H1 (cell line): Measurements from ENCODE around the gene RIMBP2.

Source experiments
- CEBPB ChIP-seq: IDR thresholded peaks from 2 replicates; pipeline ENCODE4 v1.6.1; 2012; ENCODE audit warnings: low read depth, low read length
- EGR1 ChIP-seq: IDR thresholded peaks from 2 replicates; pipeline ENCODE4 v1.6.1; 2011; ENCODE audit warnings: low read depth, low read length, borderline replicate concordance
- FOSL1 ChIP-seq: IDR thresholded peaks from 2 replicates; pipeline ENCODE4 v1.6.1; 2011; ENCODE audit warnings: mild to moderate bottlenecking, low read depth, low read length, moderate library complexity; ENCODE audit not compliant: insufficient read depth
- GABPA ChIP-seq: IDR thresholded peaks from 2 replicates; pipeline ENCODE4 v1.6.1; 2011; ENCODE audit warnings: mild to moderate bottlenecking, low read length, moderate library complexity, borderline replicate concordance; ENCODE audit not compliant: insufficient read depth
- NRF1 ChIP-seq: IDR thresholded peaks from 2 replicates; pipeline ENCODE4 v1.6.1; 2011; ENCODE audit warnings: mild to moderate bottlenecking, low read depth, low read length, improper control_type of control experiment
- TEAD4 ChIP-seq: IDR thresholded peaks from 2 replicates; pipeline ENCODE4 v1.6.1; 2012; ENCODE audit warnings: low read depth, low read length, inconsistent platforms, mixed read lengths
- TF ChIP-seq, protein P1 (sequence below), 3 experiments: IDR thresholded peaks; 1 replicate in 2 of 3; 2 replicates in 1 of 3; pipeline versions ENCODE4 v1.5.1 to v1.6.1; 2011; ENCODE audit warnings: low read length in 3 of 3, mild to moderate bottlenecking in 3 of 3, inconsistent platforms in 2 of 3, low read depth in 1 of 3, moderate library complexity in 1 of 3; ENCODE audit not compliant: insufficient read depth in 1 of 3; ENCODE audit errors: control extremely low read depth in 1 of 3

DNA sequence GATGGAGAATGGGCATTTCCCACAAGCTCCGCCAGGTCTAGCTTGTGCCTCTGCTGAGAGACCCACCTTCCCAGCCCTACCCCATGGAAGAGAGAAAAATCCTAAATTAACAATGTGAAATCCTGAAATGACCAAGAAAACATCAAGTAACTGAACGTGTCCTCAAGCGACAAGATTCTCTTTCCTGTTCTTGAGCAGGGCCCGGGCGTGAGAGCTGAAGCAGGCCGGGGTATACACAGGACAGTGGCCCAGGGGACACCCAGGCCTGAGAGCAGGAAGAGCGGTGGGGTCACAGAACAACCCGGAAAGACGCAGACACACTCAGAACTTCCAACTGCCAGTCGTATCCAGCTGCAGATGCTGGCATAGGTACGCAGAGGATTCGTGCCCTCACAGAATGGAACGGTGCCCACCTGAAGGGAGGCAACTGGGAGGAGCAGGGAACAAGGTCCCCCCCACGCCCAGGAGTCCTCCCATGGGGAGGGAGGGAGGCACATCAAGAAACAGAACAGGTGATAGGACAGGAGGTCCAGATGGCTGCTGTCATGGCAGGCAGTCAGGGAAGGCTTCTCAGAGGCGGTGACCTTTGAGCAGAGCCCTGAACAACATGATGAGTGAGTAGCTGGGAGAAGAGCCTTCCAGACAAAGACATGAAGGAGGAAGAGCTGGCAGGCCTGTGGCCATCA lies 9.1 kb downstream of the RIMBP2 start:
- TF ChIP-seq, protein P1, sequence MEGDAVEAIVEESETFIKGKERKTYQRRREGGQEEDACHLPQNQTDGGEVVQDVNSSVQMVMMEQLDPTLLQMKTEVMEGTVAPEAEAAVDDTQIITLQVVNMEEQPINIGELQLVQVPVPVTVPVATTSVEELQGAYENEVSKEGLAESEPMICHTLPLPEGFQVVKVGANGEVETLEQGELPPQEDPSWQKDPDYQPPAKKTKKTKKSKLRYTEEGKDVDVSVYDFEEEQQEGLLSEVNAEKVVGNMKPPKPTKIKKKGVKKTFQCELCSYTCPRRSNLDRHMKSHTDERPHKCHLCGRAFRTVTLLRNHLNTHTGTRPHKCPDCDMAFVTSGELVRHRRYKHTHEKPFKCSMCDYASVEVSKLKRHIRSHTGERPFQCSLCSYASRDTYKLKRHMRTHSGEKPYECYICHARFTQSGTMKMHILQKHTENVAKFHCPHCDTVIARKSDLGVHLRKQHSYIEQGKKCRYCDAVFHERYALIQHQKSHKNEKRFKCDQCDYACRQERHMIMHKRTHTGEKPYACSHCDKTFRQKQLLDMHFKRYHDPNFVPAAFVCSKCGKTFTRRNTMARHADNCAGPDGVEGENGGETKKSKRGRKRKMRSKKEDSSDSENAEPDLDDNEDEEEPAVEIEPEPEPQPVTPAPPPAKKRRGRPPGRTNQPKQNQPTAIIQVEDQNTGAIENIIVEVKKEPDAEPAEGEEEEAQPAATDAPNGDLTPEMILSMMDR (IDR thresholded peaks at IDR 0.05; ENCODE audit: control extremely low read depth in 1 of 3, insufficient read depth in 1 of 3, low read depth in 1 of 3, low read length in 3 of 3): no peak
- no peak for TF ChIP-seq EGR1
- TF ChIP-seq NRF1: no peak
- no peak for TF ChIP-seq TEAD4
- TF ChIP-seq CEBPB: no peak
- no peak for TF ChIP-seq GABPA
- TF ChIP-seq FOSL1: no peak
